Measurements from ENCODE around the gene NNAT.
"Not testable (repeated sequence)": the region's sequence is repeated elsewhere in the genome, so short reads cannot be mapped to it uniquely, and the experiment has no call there.

The NNAT gene

DNA sequence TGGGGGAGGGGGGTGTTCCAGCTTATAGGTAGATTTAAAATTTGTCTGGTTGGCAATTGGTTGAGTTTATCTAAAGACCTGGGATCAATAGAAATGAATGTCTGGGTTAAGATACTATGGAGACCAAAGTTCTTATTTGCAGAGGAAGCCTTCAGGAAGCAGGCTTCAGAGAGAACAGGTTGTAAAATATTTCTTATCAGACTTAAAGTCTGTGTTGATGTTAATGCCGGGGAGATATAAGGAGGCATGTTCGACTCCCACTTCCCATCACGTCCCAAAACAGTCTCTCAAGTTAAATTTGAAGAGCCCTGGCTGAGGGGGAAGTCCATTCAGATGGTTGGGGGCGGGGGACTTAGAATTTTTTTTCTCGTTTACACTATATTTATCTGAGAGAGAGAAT is 19.0 kb downstream of the NNAT start:
- DNase-seq (ENCODE audit: low read depth in 2 of 2) = no peak

DNA sequence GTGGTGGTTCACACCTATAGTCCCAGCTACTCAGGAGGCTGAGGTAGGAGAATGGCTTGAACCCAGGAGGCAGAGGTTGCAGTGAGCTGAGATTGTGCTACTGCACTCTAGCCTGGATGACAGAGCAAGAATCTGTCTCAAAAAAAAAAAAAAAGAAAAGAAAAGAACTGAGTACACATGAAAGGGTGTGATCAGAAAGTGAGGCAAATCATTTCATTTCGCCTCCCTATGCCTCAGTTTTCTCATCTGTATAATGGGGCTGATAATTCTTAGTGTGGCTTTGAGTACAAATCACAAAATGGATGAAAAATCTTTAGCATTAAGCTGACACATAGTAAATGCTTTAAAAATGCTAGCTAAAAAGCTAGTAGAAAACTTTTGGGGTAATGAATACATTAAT is 19.8 kb downstream of the NNAT start:
- not testable (repeated sequence) for DNase-seq (ENCODE audit: low read depth in 2 of 2)

DNA sequence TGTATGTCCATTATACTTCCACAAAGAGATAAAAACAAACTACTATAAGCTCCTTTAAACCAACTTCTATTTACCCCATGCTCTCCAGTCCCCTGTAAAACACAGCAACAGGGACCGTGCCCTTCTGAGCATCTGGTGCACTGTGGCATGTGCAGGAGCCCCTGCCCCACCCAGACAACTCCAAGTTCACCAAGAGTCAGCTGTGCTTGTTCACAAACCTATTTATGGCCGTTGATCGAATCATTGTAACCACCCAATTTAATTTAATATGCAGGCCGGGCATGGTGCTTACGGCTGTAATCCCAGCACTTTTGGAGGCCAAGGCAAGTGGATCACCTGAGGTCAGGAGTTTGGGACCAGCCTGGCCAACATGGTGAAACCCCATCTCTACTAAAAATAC is 20.3 kb downstream of the NNAT start:
- DNase-seq (ENCODE audit: low read depth in 2 of 2) = no peak

DNA sequence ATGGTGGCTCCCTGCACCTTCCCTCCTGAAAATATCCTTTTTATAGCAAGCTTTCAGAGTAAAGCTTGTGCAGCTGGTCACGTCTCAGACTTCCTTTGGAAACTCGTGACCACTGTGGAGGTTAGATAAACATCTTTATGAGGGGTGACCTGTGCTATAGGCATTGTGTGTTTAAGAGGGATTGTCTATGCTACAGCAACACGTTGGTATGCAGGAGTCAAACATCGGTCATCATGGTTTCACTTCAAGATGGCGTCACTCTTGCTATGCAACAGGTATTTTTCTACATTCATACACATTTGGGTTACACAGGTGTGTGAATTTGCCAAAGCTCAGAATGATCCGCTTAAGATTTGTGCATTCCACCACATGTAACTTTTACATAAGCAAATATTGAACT is 21.2 kb downstream of the NNAT start:
- no peak for DNase-seq (ENCODE audit: low read depth in 2 of 2)

DNA sequence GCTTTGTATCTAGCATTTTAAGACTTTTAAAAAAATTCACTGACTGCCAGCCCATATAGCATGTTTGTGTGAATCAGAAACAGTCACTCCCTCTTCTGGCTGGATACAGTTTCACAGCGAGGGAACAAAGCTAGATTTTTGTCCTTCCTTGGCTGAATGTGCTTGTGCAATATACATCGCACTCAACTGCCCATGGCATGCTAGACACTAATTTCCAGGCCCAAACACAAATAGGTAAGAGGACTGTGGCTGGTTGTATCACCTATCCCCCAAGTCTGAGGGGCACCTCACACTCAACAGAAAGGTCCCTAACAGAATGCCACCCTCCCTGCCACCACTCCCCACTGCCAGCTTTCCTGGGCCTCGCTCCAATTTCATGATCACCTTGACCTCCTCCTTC is 22.8 kb downstream of the NNAT start:
- no peak for DNase-seq (ENCODE audit: low read depth in 2 of 2)

DNA sequence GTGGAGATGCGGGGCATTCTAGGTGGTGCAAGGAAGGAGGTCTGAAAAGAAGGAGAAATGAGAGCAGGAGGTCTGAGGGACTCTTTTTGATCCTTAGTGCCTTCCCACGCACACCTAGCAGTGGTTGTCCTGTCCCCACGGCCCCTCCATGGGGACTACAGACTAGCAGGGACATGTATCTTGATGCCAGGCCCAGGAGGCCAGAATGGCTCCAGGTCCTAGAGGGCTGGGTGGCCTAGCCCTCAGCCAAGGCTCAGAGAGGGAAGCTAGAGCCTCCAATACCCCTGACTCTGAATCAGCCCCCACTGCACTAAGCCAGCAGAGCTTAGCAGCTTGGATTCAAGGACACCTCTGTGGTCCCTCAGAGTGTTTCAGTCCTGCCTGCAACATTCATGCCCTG is 23.3 kb downstream of the NNAT start:
- no peak for DNase-seq (ENCODE audit: low read depth in 2 of 2)

DNA sequence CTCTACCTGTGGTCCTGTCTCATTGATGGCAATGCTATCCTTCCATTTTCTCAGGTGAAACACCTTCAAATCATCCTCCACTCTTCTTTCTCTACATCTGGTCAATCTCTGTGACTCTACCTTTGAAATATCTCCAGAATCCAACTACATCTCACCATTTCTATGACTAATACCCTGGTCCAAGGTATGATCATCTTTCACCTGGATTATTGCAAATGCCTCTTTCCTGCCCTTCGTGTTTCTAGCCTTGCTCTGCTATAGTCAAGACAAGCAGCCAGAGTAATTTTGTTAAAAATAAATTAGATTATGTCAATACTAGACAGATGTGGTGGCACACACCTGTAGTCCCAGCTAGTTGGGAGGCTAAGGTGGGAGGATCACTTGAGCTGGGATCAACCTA is 24.5 kb downstream of the NNAT start:
- DNase-seq (ENCODE audit: low read depth in 2 of 2) = no peak

DNA sequence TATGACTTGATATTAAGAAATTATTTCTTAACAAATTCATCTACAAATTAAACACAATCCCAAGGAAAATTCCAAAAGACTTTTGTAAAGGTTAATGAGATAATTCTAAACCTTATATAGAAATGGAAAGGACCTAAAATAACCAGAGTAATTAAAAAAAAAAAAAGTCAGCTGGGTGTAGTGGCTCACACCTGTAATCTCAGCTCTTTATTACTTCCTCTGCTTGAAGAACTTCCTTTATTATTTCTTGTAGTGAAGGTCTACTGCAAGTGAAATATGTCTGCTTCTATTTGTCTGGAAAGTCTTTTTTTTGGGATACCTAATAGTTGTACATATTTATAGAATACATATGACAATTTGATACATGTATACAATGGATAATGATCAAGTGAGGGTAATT is 26.9 kb downstream of the NNAT start:
- DNase-seq (ENCODE audit: low read depth in 2 of 2) = no peak

DNA sequence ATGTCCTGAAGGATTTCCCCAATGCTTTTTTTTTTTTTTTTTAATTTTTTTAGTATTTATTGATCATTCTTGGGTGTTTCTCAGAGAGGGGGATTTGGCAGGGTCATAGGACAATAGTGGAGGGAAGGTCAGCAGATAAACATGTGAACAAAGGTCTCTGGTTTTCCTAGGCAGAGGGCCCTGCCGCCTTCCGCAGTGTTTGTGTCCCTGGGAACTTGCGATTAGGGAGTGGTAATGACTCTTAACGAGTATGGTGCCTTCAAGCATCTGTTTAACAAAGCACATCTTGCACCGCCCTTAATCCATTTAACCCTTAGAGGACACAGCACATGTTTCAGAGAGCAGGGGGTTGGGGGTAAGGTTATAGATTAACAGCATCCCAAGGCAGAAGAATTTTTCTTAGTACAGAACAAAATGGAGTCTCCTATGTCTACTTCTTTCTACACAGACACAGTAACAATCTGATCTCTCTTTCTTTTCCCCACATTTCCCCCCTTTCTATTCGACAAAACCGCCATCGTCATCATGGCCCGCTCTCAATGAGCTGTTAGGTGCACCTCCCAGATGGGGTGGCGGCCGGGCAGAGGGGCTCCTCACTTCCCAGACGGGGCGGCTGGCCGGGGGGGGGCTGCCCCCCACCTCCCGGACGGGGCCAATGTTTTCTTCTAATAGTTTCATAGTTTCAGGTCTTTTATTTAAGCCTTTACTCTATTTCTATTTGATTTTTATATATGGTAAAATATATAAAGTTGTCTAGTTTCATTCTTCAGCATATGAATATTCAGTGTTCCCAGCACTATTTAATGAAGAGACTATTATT is 29.3 kb downstream of the NNAT start:
- DNase-seq (ENCODE audit: low read depth in 2 of 2) = not testable (repeated sequence)

DNA sequence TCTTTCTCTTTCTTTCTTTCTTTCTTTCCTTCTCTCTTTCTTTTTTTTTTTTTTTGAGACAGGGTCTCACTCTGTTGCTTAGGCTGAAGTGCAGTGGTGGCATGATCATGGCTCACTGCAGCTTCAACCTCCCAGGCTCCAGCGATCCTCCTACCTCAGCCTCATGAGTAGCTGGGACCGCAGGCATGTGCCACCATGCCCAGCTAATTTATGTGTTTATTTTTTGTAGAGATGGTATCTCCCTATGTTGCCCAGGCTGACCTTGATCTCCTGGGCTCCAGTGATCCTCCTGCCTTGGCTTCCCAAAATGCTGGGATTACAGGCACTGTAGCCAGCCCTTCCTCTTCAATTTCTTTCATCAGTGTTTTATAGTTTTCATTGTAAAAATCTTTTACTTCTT is 30.6 kb downstream of the NNAT start:
- not testable (repeated sequence) for DNase-seq (ENCODE audit: low read depth in 2 of 2)

DNA sequence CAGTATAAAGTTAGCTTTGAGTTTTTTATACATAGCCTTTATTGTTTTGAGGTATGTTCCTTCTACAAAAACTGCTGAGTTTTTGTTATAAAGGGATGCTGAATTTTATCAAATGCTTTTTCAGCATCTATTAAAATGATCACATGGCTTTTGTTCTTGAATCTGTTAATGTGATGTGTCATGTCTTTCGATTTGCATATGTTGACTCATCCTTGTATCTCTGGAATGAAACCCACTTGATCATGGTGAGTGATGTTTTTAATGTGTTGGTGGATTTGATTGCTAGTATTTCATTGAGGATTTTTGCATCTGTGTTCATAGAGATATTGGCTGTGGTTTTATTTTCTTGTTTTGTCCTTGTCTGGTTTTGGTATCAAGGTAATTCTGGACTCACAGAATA is 31.4 kb downstream of the NNAT start:
- no peak for DNase-seq (ENCODE audit: low read depth in 2 of 2)

DNA sequence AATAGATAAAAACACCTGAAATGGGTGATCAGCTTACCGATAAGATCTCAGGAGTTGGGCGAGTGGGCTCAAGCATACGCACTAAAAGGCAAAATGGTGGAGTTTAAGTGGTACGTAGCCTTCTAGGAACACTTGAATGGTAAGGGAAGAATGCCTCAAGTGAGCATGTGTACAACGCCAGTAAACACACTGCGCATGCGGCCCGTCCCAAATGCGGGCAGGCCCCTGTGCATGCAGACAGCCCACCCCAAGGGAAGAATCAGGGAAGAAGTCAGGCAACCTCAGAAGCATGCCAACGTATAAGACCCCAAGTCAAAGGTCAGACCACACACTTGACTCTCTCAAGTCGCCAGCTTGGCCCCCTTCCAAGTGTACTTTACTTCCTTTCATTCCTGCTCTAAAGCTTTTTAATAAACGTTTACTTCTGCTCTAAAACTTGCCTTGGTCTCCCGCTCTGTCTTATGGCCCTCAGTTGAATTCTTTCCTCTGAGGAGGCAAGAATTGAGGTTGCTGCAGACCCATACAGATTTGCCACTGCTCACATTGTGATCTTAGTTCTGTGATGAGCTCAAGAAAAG is 33.8 kb downstream of the NNAT start:
- DNase-seq (ENCODE audit: low read depth in 2 of 2) = not testable (repeated sequence)

DNA sequence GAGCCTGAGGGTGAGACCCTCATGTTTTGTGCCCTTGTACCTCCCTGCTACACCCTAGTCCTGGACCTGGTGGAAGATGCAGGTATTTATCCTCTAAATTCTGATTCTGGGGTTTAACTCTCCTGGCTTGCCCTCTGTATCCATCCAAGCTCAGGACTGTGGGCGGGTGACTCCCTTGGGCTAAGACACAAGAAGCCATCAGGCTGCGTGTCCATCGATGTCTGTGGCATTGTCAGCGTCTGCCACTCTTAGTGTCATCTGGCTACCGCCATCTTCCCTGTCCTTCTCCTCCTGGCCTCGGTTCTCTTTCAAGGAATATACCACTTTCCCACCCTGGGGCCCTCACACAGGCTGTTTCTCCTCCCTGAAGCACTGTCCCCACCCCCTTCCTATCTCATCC is 35.5 kb downstream of the NNAT start:
- no peak for DNase-seq (ENCODE audit: low read depth in 2 of 2)

DNA sequence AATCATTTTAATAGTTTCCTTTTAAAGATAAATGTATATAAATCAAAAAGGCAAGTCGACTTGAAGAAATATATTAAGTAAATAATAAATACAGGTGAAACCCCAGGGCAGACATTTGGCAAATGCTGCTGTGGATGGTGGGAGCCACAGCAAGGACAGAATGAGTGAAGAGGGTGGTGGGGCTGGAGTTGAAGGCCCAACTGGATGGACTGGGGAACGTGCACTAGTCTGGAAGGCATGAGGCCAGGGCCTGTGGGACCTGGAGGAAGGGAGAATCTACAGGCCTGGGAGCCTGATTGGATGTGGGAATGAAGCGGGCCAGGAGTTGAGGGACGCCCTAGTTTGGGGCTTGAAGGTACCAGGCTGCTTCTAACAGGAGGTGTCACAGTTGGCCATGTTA is 37.3 kb downstream of the NNAT start:
- no peak for DNase-seq (ENCODE audit: low read depth in 2 of 2)

DNA sequence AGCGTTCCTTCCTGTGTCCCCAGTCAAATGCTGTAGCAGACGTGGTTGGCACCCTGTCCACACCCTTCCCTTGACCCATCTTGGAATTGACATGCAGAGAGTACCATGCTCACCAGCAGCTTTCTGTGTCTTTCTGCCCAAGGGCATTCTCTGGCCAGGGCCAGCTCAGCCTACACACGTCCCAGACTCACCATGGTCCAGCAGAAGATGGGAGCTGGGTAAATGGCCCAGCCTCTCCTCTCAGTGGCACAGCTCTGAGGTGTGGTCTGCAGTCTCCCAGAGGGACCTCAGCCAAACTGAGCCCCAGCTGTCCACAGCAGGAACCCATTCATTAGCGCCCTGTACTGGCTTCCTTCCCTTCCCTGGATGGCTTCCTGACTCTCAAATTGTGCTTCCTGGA is 37.7 kb downstream of the NNAT start:
- DNase-seq (ENCODE audit: low read depth in 2 of 2) = no peak

DNA sequence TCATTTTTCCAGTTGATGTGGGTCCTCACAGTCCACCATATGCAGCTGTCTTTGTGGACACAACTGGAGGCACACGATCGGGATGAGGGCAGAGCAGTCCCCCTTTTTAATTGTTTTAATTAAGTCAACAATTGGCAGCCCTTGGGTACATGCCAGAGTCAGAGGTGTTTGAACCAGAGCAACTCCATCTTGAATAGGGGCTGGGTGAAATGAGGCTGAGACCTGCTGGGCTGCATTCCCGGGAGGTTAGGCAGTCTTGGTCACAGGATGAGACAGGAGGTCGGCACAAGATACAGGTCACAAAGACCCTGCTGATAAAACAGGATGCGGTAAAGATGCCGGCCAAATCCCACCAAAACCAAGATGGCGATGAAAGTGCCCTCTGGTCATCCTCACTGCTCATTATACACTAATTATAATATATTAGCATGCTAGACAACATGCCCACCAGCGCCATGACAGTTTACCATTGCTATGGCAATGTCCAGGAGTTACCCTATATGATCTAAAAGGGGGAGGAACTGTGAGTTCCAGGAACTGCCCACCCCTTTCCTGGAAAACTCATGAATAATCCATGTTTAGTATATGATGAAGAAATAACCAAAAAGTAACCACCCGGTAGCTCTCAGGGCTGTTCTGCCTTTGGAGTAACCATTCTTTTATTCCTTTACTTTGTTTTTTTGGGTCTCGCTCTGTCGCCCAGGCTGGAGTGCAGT is 38.4 kb downstream of the NNAT start:
- DNase-seq (ENCODE audit: low read depth in 2 of 2) = no peak

DNA sequence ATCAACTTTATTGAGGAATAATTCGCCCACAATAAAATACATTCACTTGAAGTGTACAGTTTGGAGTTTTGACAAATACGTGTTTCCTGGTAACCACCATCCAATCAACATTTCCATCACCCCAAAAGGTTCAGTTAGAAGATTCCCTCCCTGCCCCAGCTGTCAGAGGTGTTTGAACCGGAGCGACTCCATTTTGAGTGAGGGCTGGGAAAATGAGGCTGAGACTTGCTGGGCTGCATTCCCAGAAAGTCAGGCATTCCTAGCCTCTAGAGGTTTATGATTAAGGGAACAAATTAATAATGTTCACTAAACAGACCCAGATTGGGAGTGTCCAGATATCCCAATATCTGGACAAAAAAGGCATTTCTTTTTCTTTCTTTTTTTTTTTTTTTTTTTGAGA is 39.6 kb downstream of the NNAT start:
- no peak for DNase-seq (ENCODE audit: low read depth in 2 of 2)

DNA sequence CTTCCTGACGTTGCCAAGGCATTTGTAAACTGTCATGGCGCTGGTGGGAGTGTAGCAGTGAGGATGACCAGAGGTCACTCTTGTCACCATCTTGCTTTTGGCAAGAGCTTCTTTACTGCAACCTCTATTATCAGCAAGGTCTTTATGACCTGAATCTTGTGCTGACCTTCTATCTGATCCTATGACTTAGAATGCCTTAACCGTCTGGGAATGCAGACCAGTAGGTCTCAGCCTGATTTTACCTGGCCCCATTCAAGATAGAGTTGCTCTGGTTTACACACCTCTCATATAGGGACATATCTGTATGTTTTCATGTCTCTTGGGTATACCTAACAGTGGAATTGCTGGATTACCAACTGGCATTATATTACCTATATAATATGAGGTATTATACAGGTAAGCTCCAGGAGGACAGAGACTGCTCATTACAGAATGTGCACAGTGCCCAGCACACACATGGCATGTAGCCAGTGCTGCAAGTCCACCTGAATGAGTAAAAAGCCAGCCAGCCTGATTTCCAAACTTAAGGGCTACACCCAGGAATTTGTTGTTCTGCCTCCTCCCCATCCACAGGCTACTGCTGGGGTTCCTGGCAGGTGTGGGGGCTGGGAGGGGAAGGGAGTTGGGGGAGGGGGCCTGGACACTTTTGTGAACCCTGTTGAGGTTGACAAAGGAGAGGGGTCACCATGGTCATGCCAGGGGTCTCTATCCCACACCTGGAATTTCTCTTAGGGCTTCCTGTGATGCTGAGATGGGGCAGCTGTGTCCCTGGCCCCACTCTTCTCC is 41.8 kb downstream of the NNAT start:
- no peak for DNase-seq (ENCODE audit: low read depth in 2 of 2)

DNA sequence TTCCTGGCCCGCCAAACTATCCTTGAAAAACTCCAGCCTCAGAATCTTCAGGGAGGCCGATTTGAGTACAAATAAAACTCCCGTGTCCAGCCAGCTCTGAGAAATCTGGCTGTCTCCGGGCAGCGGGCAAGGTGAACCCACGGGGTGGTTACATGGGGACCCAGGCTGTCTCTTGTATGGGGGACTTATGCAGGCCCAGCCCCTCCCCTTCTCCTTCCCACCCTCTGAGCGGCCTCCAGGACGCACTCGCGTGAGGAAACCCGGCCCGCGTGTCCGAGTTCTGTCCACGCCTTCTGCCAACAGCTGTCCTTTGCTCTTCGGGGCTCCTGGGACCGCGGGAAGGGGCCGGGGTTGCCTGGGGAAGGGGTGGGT is 43.0 kb downstream of the NNAT start:
- no peak for DNase-seq (ENCODE audit: low read depth in 2 of 2)

DNA sequence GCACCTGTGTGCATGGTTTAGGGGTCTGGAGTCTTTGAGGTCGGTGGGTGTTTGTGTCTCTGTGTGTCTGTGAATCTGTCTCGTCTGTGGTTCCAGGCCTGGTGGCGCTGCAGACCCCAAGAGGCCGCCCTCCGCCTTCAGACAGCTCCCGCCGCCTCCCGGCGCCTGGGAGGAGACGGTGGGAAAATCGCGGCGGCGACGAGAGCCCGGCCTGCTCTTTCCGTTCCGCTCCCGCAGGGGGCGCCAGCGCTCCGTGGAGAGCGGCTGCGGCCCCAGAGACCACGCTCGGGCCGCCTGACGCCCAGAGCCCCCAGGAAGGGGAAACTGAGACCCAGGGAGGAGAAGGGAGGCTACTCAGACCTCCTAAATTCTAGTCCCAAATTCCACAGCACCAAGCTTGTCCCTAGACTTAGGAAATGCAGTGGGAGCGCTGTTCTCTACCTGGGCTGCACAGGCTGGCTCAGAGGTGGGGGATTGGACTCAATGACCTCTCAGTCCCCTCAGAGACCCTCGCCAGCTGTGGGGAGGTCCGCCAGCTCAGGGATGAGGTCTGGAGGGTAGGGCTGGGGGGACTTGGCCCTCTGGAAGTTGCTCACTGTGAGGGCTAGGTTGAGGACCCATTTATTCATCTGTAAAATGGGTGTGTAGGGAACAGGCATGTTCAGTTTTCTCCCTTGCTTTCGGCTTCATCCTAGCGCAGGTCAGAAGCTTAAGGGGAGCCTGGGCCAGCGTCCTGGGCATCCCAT is 43.5 kb downstream of the NNAT start:
- DNase-seq (ENCODE audit: low read depth in 2 of 2) = peak; percentile 9 to 35

DNA sequence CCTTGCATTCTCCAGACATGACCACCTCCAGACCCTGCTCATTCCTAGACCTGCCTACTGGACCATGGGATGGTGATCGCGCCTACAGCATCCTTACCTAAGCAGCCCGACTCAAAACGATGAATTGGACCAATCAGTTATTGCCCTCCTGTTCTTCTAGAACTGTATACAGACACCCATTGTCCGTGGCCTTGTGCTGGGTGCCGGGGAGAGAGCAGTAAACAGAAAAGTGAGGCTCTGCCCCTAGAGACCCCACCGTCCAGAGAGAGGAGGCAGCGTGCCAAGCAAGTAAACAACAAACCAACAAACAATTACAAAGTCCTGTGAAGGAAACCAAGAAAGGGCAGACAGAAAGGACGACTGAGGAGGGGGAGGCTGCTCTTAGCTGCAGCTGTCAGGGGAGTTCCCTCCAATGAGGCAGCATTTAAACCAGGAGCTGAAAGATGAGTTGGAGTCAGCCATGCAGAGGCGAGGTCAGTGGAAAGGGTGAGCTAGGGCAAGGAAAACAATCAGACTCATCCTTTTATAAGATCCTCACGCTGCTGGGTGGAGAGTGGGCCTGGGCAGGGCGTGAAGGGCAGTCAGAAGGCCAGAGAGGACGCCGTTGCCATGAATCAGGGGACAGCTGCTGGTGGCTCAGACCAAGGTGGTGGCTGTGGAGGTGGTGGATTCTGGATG is 44.2 kb downstream of the NNAT start:
- DNase-seq (ENCODE audit: low read depth in 2 of 2) = no peak
